GM19328 (cell line): ENCODE data around the gene EPS8L3.
A peak's percentile ranks its signal among the peaks of the same experiment; 100 is the strongest.
"Not testable (repeated sequence)": the region's sequence is repeated elsewhere in the genome, so short reads cannot be mapped to it uniquely, and the experiment has no call there.

Experiments used
- ATAC-seq: cut with Tn5 transposase; IDR thresholded peaks from one replicate; pipeline ENCODE4 v1.9.1; 2021; ENCODE audit warnings: mild to moderate bottlenecking, moderate library complexity; ENCODE audit not compliant: unreplicated experiment

The EPS8L3 gene

DNA sequence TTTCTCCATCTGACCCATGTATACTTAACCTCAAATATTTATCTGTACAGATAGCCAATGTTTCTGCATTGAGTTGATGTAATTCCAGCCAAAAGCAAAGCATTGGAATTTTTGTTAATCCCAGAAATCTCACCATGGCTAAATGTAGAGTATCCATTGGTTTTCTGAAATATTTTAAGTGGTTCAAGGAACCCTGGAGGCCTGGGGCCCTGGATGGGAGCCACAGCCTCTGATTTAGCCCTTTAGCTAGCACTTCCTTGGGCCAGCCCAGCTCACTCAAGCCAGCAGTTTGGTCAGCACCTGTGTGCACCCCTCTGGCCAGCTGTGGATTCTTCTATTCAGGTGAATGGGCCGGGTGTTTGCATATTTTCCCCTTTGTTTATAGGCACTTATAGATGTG lies 18.8 kb upstream of the EPS8L3 start:
- ATAC-seq: no peak

DNA sequence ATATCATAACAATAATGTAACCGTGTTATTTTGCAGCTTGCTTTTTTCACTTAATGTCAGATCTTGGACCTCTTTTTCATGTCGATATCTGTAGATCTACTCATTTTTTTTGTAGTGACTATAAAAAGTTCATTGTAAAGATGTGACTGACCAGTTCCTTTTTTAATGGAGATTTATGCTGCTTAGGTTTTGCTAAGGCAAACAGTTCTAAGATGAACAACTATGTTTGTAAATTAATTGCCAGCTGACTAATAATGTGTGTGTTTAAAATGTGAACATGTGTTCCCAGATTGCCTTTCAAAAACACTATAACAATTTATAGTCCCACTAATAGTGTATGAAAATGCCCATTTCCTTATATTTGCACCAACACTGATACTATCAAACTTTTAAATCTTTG lies 18.1 kb upstream of the EPS8L3 start:
- ATAC-seq: no peak

DNA sequence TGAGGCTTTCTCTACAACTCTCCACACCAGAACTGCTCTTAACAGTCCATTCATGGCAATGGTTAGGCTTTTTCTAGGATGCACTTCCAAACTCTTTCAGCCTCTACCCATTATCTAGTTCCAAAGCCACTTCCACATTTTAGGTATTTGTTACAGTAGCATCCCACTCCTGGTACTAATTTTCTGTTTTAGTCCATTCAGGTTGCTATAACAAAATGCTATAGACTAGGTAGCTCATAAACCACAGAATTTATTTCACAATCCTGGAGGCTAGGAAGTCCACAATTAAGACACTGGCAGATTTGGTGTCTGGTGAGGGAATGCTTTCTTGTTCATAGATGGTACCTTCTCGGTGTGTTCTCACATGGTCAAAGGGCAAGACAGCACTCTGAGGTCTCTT lies 17.3 kb upstream of the EPS8L3 start:
- no peak for ATAC-seq

DNA sequence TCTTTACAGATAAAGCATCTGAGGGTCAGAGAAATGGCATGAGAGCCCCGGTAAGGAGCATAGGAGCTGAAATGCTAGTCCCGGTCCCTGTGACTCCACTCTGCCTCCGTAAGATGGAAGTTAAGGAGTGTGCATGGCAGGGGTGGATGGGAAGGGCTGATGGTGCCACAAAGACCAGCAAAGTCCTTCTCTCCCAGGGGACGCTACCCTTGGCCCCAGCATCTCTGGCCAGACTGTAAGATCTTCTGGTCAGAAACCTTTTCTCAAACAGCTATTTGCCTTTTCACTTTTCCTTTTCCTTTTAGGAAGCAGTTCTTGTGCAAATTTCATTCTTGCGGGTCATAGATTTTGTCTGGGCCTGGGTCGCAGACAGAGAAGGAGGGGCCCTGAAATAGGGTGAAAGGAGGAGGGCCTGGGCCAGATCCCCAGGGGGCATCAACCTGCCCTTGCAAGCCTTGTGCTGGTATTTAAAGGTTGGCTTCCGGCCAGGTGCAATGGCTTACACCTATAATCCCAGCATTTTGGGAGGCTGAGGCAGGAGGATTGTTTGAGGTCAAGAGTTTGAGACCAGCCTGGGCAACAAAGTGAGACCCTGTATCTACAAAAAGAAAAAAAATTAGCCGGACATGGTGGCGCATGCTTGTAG lies 14.4 kb upstream of the EPS8L3 start:
- no peak for ATAC-seq

DNA sequence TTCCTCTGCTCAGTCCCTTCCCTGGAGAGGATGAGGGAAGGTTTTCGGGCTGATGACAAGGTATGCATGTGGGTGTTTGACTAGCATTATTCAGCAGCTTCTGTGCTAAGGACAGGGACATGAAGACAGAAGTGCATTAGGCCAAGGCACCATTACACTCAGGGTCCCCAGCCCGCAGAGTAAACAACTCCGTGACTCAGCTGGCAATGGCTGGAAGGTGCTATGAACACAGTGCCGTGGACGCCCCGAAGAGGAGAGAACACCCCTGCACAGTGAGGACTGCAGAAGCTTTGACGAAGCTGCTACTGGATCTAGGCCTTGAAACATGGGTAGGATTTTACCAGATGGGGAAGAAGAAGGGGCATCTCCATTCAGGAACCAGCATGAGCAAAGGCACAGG lies 13.7 kb upstream of the EPS8L3 start:
- ATAC-seq: no peak

DNA sequence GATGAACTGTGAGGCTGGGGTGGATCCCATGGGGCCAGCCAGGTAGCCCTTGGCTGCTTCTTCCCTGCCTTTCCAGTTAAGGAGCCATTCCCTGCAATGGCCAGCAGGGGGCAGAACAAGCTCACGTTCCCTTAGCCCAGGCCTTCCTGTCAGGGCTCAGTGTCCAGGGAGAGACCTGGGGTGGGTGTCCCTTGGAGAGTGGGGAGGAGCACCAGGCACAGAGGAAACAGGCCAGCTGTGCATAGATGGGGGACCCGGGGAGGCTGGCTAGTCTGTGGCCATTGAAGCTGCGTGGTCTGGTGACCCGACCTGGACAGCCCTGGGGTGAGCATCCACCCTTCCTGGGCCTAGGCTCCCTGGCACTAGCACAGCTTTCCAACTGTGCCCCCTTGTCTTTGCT lies 13.2 kb upstream of the EPS8L3 start:
- ATAC-seq: no peak

DNA sequence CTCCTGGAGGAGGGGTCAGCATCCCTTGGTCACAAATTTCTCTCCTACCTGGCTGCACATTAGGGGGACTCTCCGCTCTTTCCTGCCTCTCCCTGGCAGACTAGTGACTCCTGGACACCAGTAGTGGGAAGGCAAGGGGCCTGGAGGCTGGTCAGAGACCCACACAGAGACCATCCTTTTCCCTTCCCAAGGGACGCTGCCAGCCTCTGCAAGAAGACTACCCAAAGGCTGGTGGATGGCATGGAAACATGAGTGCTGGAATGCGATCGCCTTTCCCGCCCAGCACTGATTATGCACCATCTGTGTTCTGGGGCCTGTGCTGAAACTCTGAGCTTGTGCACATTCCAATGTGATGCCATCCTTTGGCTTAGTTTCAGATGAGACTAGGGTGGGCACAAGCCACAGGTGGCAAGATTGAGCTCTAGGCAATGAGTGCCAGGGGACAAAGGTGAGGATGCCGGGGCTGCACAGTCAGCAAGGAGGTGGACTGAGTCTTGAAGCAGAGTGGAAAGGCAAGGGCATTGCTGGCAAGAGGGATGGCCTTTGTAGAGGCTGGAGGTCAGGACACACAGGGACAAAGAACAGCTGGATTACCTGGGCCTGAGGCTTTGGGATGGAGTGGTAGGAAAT lies 12.6 kb upstream of the EPS8L3 start:
- no peak for ATAC-seq

DNA sequence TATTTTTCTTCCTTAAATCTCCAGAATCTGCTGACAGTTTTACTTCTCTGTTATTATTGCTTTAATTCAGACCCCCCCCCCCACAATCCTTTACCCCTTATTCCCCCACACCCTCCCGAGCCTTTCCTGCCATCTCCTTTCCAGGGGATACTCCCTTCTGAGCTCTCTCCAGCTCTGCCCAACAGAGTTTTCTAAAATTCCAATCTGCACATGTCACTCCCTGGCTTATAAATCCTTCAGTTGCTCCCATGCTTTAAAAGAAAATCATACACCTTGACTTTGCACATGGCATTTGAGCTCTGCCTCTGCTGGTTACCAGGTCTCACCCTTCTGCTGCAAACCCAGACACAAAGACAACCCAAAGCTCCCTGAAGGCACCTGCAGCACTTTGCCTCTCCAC lies 11.7 kb upstream of the EPS8L3 start:
- ATAC-seq: no peak

DNA sequence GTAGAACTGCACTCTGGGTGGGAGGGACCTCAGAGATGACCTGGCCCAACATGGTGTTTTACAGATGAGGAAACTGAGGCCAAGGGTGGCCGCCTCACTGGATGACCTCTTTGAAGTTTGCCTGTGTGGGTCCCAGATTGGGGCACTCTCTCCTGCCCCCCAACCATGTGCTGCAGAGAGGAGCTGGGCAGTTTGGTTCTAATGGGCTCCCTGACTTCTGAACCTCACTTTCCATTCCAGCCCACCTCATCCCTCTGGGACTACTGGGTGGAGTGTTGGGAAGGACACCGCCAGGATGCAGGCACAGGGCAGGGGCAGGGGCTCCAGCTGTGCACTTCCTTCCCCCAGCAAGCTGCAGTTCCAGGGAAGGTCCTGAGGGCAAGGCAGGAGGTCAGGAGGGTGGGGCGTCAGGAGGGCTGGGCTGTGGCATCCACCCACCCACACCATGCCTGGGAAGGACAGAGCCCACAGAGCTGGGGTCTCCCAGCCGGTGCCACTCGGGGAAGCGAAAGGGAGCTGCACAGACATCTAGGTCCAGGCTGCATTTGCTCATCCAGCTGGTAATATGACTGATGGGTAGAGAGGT lies 10.3 kb upstream of the EPS8L3 start:
- no peak for ATAC-seq

DNA sequence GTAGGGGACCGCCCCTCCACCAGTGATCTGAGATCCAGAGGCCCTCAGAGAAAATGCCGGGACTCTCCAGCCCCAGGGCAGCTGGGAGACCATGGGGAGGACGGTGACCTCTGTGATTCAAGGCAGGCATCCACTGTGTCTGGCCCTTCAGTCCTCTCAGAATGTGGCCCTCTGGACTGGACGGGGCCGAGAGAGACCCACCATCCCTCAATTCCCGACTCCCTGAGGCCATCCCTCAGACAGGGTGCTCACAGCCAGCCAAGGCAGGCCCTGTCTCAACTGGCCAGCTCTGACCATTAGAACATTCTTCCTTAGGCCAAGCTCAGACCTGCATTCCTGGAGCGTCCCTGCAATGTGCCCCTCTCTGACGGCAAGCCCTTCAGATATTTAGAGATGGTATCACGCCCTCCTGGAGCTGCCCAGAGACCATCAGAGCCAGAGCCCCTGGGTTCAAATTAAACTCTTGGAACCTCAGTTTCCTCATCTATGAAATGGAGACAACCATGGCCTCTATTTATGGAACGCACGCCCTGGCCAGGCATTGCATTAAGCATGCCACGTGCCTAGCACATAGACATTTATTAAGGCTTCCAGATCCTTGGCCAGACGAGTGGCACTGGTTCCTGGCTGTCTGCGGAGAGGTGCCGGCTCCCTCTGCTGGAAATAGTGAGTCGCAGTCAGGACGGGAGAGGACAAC lies 9.6 kb upstream of the EPS8L3 start:
- peak; percentile 70 for ATAC-seq

DNA sequence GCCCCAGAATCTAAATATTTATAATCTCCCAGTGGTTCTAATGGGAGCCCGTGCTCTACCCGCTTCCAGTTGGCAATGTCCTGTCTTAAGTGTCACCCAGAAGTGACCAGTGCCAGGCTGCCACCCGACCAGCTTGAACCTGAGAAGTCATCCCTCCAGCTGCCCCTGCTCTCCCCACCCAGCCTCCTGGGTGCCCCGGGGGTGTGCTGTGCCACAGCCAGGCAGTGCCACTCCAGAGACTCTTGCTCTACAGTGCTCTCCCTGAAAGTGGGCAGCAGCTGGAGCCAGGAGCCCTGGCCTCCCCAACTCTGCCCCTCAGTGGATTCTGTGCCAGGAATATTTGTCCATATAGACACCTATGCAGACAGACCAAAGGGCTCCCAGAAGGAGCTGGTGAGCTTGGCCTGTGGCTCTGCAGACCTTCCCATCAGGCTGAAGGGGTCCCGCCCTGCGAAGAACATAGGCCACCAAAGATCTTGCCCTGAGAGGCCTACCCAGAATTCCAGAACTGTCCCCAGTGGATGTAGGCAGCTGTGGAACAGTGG lies 9.0 kb upstream of the EPS8L3 start:
- ATAC-seq: no peak

DNA sequence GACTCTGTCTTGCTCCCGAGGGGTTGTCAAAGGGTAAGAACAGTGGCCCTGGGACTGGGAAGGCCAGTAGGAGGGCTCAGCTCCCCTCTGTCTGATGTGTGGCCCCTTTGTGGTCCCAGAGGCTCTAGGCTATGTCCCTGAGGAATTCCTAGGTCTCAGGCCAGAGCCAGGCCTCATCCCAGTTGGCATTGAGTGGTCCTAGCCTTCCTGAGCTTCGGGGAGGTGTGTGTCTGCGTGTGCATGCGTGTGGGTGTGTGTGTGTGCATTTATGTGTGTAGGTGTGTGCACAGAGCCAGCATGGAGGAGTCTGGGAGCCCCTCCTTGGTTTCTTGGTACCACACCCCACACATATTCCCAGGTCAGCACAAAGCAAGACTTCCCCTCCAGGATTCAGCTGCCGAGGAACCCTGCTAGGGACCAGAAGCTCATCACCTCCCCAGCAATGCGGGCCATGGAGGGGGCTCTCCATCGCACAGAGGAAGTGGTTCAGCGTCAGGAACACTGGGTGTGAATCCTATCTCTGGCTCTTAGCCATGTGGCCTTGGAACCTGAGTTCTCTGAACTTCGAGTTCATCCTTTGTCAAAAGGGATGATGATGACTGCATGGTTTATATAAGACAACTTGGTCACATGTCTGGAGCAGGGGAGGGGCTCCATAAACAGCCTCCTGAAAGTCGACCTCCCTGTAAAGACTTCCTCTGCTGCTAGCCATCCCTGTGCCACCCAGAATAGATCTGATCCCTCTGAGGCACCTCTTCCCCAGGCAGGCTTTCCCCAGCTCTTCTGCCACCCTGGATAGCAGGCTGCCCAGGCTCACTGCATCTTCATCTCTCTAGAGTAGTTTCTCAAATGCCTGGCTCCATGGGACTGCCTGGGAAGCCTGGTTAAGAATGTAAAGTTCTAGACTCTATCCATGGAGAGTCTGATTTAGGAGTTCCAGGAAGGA lies 8.3 kb upstream of the EPS8L3 start:
- ATAC-seq: no peak

DNA sequence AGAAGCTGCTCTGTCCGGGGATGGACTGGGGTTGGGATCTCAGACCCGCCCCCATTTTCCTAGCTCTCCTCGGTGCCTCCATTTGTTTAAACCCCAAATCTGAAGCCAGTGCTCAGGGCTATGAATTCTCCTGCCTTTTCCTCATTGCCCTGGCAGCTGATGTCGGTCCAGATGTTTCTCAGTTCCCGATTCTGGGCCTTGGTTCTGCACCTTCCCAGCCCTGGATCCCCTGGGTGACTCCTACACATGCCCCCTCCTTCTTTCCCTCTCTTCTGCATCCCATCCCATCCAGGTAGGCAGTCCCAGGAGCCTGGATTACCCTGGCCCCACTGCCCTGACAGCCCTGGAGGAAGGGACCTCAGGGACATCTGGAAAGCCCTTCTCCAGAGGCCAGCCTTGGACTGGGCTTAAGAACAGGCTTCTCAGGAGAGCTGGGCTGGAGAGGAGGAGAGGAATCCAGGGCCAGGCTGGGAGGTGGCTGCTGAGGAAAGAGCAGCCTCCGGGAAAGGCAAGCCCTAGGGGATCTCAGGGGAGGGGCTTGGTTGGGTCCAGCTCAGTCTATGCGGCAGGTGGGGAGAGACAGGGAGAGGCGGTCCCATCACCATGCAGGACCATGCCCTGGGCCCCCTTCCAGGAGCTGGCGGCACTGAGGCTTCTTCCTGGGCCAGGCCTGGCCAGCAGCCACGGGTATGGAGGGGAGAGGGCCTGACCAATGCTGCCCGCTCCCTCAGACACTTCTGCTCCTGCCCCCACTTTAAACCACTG lies 6.8 kb upstream of the EPS8L3 start:
- ATAC-seq: no peak

DNA sequence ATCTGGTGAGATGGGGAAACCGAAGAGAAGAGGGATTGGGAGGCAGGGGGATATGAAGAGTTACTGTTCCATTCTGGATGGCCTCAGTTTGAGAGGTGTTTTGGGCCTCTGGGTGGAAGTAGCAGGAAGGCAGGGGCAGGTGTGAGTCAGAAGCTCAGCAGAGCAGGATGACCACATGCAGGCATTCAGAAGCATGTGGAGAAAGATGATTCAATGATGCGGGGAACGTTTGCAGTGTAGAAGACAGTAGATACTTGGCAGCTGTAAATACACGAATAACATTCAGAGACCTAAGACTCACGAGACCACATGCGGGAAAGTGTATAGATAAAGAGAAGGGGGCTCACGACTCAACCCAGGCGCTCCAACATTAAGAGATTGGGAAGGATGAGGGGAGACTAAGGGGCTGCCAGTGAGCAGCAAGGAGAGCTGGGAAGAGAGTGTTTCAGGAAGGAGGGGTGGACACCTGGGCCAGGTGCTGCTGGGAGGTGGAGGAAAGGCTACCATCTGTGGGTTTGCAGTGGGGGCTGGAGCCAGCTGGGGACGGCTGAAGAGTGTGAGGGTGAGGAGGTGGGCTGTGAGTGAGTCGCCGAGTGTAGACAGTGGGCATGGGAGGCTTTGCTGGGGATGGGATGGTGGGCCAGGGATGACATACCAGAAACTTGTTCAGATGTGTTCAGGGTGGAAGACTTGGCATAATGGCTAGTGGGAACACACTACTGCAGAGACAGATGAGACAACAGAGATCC lies 5.8 kb upstream of the EPS8L3 start:
- ATAC-seq: no peak

DNA sequence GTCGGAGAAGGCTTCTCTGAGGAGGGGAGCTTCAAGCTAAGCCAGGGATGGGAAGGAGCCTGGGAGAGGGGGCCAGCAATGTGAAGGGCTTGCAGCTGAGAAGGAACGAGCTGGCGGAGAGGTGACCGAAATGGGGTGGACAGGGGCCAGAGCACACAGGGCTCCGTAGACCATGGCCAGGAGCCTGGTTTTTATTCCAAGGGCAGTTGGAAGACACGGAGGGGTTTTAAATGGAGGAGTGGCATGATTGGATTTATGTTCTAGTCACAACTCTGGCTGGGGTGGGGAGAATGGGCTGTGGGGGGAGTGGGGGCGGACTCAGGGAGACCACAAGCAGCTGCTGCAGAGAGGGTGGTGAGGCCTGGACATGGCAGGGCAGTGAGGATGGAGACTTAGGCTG lies 5.1 kb upstream of the EPS8L3 start:
- no peak for ATAC-seq

DNA sequence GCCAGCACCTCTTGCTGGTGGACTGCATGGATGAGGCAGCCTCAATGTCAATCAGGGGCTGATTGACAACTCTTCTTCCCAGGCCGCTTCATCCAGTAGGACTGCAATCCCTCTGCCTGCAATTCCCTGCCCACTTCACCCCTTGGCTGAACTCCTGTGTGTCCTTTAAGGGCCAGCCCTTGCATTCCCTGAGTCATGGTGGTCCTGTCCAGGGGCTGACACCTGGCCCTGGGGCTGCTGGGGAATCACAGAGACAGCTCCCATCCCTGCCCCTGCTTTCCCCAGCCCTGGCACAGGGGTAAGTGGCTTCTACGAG lies 4.6 kb upstream of the EPS8L3 start:
- ATAC-seq: no peak

DNA sequence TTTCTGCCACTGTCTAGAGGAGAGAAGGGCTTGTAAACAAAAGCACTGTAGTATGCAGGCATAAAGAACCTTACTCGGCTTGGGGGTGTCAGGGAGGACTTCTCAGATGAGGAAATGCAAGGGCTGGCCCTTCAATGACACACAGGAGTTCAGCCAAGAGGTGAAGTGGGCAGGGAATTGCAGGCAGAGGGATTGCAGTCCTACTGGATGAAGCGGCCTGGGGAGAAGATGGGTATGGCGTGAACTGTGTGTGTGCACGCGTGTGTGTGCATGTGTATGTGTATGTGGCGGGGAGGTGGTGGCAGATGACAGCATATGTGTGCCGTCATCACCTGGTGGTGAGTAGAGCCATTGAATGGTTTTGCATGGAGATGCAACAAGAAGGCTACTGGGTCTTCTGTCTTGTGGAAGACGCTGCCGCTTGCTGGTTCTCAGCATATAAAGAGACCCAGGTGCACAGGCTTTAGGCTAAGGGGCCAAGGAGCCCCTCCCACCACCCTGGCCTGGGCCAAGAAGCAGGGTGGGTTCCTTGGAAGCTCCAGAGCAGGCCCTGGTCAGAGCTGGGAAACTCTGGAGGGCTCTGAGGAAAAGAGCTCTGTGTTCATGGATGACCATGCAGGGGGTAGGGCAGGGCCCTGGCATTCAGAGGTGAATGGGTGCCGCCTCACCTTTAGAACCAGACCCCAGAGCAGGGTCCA lies 4.1 kb upstream of the EPS8L3 start:
- no peak for ATAC-seq

DNA sequence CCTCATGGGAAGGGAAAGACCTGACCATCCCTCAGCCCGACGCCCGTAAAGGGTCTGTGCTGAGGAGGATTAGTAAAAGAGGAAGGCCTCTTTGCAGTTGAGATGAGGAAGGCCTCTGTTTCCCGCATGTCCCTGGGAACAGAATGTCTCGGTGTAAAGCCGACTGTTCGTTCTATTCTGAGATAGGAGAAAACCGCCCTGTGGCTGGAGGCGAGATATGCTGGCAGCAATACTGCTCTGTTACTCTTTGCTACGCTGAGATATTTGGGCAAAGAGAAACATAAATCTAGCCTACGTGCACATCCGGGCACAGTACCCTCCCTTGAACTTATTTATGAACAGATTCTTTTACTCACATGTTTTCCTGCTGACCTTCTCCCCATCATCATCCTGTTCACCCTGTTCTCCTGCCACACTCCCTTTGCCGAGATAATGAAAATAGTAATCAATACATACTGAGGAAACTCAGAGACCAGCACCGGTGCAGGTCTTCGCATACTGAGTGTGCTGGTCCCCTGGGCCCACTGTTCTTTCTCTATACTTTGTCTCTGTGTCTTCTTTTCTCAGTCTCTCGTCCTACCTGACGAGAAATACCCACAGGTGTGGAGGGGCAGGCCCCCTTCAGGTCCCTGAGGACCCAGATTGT lies 3.4 kb upstream of the EPS8L3 start:
- not testable (repeated sequence) for ATAC-seq
